ENCODE results near the gene ARHGAP19.

Gene ARHGAP19

DNA sequence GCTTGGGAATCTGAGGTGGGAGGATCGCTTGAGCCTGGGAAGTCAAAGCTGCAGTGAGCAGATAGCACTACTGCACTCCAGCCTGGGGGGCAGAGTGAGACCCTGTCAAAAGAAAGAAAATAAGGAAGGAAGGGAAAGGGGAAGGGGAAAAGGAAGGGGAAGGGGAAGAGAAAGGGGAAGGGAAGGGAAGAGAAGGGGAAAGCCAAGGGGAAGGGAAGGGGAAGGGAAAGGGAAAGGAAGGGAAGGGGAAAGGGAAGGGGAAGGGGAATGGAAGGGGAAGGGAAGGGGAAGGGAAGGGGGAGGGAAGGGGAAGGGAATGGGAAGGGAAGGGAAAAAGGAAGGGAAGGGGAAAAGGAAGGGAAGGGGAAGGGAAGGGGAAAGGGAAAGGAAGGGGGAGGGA is 41.5 kb downstream of the ARHGAP19 start:
- DNase-seq (ENCODE audit: insufficient read length, low spot score) = no peak
- TF ChIP-seq, protein P1, sequence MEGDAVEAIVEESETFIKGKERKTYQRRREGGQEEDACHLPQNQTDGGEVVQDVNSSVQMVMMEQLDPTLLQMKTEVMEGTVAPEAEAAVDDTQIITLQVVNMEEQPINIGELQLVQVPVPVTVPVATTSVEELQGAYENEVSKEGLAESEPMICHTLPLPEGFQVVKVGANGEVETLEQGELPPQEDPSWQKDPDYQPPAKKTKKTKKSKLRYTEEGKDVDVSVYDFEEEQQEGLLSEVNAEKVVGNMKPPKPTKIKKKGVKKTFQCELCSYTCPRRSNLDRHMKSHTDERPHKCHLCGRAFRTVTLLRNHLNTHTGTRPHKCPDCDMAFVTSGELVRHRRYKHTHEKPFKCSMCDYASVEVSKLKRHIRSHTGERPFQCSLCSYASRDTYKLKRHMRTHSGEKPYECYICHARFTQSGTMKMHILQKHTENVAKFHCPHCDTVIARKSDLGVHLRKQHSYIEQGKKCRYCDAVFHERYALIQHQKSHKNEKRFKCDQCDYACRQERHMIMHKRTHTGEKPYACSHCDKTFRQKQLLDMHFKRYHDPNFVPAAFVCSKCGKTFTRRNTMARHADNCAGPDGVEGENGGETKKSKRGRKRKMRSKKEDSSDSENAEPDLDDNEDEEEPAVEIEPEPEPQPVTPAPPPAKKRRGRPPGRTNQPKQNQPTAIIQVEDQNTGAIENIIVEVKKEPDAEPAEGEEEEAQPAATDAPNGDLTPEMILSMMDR (IDR thresholded peaks at IDR 0.05; ENCODE audit: insufficient read depth, missing control alignments) = no peak
- no peak for FAIRE-seq

DNA sequence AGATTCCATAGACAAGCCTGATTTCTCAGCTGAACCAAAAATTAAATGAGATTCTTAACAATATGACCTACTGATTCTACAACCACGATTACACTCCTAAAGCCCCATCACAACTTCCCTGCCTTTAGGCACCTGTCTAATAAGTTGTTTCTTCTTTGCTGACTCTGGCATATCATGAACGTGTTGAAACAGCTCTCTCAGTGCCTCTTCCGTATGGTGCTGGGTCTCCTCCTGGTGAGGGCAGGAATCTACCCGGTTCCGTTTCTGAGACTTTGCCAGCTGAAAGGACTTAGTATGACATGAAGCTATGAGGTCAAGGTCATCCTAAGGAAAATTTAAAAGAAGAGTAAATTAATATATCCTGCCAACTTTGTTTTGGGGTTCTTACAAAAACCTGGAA is 48.6 kb downstream of the ARHGAP19 start:
- DNase-seq (ENCODE audit: insufficient read length, low spot score) (no peak), FAIRE-seq (no peak)
- TF ChIP-seq, protein P1 (IDR thresholded peaks at IDR 0.05; ENCODE audit: insufficient read depth, missing control alignments) = no peak

DNA sequence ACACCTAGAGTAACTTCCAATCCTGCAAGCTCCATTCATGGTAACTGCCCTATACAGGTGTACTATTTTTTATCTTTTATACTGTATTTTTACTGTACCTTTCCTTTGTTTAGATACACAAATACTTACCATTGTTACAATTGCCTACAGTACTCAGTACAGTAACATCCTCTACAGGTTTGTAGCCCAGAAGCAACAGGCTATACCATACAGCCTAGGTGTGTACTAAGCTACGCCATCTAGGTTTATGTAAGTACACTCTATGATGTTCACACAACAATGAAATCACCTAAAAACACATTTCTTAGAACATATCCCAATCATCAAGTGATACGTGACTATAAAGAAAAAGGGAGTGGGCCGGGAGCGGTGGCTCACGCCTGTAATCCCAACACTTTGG is 53.6 kb downstream of the ARHGAP19 start:
- DNase-seq (ENCODE audit: insufficient read length, low spot score) (no peak), FAIRE-seq (no peak)
- TF ChIP-seq, protein P1 (IDR thresholded peaks at IDR 0.05; ENCODE audit: insufficient read depth, missing control alignments) = no peak

DNA sequence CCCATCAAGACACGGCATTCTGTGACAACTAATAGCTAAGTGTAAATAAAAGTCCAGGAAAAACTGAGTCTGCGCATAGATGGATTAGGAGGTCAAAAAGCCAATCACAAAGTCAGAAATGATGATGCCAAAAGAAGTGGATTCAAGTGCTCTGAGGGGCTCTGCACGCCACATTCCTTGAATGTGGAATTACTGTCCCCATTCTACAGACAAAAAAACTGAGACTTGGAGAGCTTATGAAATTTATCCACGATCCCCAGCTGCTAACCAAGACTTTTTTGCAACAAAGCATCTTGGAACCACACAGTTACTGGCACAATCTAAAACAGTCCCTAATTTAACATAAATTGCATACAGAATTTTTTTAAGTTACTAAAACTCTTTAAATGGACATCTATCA is 57.1 kb downstream of the ARHGAP19 start:
- TF ChIP-seq, protein P1 (IDR thresholded peaks at IDR 0.05; ENCODE audit: insufficient read depth, missing control alignments) = no peak
- FAIRE-seq = no peak
- no peak for DNase-seq (ENCODE audit: insufficient read length, low spot score)

DNA sequence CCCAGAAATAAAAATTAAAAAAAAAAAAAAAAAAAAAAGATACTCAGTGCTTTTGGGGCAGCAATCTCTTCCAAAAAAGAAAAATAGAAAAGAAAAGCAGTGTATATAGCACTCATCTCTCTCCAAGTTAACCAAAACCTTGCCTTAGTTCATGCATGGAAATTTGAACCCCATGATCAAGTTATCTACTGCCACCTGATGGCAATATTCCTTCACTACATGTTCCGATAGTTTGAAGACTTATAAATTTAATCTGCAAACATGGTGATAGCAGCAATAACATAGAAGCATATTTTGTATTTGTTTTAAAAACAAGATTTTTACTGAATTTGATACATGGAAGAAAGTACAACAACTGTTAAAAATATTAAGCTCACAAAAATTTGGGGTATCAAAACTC is 58.0 kb downstream of the ARHGAP19 start:
- FAIRE-seq = peak; percentile 91
- TF ChIP-seq, protein P1 (IDR thresholded peaks at IDR 0.05; ENCODE audit: insufficient read depth, missing control alignments) = peak; percentile 65
- no peak for DNase-seq (ENCODE audit: insufficient read length, low spot score)

DNA sequence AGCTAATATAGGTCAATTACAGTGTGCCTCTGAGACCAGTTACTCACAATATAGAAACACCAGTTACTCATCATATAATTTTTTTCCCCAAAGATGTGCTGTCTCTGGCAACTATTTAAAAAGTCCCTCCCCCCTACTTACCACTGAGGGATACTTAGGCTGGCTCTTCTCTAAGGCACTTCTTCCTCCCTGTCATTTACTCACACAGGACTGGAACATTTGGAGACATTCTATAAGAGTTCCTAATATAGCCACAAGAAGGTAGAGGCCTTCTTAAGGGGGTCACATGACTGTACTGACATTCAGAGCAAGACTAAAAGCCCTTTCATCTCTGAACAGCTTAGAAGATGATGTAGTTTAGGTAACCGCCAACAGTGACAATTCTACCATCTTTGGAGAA is 62.3 kb downstream of the ARHGAP19 start:
- FAIRE-seq (no peak), DNase-seq (ENCODE audit: insufficient read length, low spot score) (no peak)
- TF ChIP-seq, protein P1 (IDR thresholded peaks at IDR 0.05; ENCODE audit: insufficient read depth, missing control alignments) = no peak

DNA sequence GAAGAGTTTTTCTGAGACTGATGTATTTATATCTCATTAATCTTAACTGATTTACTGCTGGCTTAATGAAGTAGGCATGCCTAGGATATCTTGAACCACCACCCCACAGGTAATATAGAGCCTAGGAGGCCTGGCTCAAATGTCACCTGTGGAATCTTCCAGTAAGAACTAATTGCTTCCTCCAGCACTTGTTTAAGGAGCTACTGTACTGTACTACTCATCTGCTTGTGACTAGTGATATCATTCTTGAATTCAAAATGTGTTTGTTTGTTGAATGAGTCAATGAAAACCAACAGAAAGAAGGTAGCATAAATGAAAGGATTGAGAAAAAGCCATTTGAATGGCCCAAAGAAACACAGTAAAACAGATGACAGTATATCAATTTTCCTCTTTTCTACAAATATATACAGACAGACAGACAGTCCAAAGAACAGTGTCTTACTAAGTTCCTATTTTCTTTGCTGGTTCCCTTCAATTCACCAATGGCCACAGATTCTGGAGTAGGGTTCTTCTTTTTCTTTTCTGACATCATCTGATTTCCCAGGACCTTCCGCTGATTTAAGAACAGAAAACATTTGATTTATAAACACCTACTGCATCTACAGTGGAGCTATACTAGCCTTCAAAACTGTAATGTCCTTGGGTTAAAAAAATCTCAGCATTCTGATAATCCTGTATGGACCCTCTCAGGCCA is 63.0 kb downstream of the ARHGAP19 start:
- no peak for FAIRE-seq
- TF ChIP-seq, protein P1 (IDR thresholded peaks at IDR 0.05; ENCODE audit: insufficient read depth, missing control alignments) = no peak
- no peak for DNase-seq (ENCODE audit: insufficient read length, low spot score)
